Ishikawa (cell line): ENCODE results near the gene EIF5AL1.

Source experiments
- CEBPB ChIP-seq: IDR thresholded peaks from 2 replicates; pipeline ENCODE4 v1.6.1; 2012
- CREB1 ChIP-seq: IDR thresholded peaks from 2 replicates; pipeline ENCODE4 v1.6.1; 2012; ENCODE audit warnings: low read depth
- EGR1 ChIP-seq: IDR thresholded peaks from 2 replicates; pipeline ENCODE4 v1.6.1; 2012
- EP300 ChIP-seq: IDR thresholded peaks from 2 replicates; pipeline ENCODE4 v1.6.1; 2012; ENCODE audit warnings: borderline replicate concordance
- FOXM1 ChIP-seq: IDR thresholded peaks from 2 replicates; pipeline ENCODE4 v1.6.1; 2012; ENCODE audit warnings: low read depth, borderline replicate concordance
- NFIC ChIP-seq: IDR thresholded peaks from 2 replicates; pipeline ENCODE4 v1.6.1; 2012
- RAD21 ChIP-seq: IDR thresholded peaks from 2 replicates; pipeline ENCODE4 v1.6.1; 2012; ENCODE audit warnings: low read depth
- TAF1 ChIP-seq: IDR thresholded peaks from 2 replicates; pipeline ENCODE4 v1.6.1; 2012; ENCODE audit warnings: low read depth, mild to moderate bottlenecking
- TCF12 ChIP-seq: IDR thresholded peaks from 2 replicates; pipeline ENCODE4 v1.6.1; 2012; ENCODE audit warnings: low read depth
- TEAD4 ChIP-seq: IDR thresholded peaks from 2 replicates; pipeline ENCODE4 v1.6.1; 2012
- YY1 ChIP-seq: IDR thresholded peaks from 2 replicates; pipeline ENCODE4 v1.6.1; 2012; ENCODE audit warnings: low read depth
- ZBTB7A ChIP-seq: IDR thresholded peaks from 2 replicates; pipeline ENCODE4 v1.6.1; 2012; ENCODE audit warnings: low read depth
- TF ChIP-seq, protein P1 (sequence below): IDR thresholded peaks from 2 replicates; pipeline ENCODE4 v1.6.1; 2012
- TF ChIP-seq, protein P2 (sequence below): IDR thresholded peaks from 2 replicates; pipeline ENCODE4 v1.6.1; 2012
- TF ChIP-seq, protein P3 (sequence below): IDR thresholded peaks from 2 replicates; pipeline ENCODE4 v1.6.1; 2012; ENCODE audit warnings: low read depth, mild to moderate bottlenecking

Gene EIF5AL1

DNA sequence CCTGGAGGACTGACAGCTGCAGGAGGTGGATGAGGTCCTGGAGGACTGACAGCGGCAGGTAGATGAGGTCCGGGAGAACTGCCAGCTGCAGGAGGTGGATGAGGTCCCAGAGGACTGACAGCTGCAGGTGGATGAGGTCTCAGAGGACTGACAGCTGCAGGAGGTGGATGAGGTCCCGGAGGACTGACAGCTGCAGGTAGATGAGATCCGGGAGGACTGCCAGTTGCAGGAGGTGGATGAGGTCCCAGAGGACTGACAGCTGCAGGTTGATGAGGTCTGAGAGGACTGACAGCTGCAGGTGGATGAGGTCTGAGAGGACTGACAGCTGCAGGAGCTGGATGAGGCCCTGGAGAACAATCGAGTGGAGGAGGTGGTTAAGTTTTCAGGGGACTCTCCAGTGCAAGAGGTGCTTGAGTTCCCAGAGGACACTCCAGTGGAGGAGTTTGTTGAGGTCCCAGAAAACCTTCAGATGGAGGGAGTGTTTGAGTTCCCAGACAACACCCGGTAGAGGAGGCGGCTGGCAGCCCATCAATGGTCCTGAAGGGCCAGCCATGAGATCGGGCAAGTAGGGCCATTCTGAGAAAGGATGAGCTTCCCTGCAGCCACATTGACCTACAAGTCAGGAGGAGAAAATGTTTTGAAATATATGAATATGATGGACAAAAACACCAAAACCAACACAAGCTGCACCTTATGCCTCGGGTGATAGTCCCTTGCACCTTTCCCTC, 4.7 kb upstream of the EIF5AL1 start:
- TF ChIP-seq, protein P1, sequence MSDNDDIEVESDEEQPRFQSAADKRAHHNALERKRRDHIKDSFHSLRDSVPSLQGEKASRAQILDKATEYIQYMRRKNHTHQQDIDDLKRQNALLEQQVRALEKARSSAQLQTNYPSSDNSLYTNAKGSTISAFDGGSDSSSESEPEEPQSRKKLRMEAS = no peak
- TF ChIP-seq ZBTB7A (no peak), EP300 (no peak), CEBPB (no peak), RAD21 (no peak), TCF12 (no peak), TAF1 (no peak), FOXM1 (no peak), YY1 (no peak), EGR1 (no peak), NFIC (no peak), CREB1 (no peak), TEAD4 (no peak)
- TF ChIP-seq, protein P2, sequence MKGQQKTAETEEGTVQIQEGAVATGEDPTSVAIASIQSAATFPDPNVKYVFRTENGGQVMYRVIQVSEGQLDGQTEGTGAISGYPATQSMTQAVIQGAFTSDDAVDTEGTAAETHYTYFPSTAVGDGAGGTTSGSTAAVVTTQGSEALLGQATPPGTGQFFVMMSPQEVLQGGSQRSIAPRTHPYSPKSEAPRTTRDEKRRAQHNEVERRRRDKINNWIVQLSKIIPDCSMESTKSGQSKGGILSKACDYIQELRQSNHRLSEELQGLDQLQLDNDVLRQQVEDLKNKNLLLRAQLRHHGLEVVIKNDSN = no peak
- TF ChIP-seq, protein P3, sequence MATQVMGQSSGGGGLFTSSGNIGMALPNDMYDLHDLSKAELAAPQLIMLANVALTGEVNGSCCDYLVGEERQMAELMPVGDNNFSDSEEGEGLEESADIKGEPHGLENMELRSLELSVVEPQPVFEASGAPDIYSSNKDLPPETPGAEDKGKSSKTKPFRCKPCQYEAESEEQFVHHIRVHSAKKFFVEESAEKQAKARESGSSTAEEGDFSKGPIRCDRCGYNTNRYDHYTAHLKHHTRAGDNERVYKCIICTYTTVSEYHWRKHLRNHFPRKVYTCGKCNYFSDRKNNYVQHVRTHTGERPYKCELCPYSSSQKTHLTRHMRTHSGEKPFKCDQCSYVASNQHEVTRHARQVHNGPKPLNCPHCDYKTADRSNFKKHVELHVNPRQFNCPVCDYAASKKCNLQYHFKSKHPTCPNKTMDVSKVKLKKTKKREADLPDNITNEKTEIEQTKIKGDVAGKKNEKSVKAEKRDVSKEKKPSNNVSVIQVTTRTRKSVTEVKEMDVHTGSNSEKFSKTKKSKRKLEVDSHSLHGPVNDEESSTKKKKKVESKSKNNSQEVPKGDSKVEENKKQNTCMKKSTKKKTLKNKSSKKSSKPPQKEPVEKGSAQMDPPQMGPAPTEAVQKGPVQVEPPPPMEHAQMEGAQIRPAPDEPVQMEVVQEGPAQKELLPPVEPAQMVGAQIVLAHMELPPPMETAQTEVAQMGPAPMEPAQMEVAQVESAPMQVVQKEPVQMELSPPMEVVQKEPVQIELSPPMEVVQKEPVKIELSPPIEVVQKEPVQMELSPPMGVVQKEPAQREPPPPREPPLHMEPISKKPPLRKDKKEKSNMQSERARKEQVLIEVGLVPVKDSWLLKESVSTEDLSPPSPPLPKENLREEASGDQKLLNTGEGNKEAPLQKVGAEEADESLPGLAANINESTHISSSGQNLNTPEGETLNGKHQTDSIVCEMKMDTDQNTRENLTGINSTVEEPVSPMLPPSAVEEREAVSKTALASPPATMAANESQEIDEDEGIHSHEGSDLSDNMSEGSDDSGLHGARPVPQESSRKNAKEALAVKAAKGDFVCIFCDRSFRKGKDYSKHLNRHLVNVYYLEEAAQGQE = no peak

DNA sequence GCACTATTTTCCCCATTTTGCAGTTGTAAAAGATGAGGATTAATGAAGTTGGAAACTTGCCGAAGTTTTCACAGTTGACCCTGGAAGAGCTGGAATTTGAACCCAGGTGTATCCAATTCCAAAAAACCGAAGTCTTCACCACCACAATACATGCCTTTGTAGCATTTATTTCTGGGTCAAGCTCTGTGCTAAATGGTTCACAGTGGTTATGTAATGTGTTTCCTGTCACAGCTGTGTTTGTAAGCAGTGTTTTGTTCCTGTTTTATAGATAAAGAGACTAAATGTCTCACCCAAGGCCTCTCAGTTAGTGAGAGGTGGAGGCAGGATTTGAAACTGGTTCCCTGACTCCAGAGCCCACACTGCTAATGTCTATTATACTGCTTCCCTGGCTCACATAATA, 30.3 kb downstream of the EIF5AL1 start:
- TF ChIP-seq TCF12 = no peak

DNA sequence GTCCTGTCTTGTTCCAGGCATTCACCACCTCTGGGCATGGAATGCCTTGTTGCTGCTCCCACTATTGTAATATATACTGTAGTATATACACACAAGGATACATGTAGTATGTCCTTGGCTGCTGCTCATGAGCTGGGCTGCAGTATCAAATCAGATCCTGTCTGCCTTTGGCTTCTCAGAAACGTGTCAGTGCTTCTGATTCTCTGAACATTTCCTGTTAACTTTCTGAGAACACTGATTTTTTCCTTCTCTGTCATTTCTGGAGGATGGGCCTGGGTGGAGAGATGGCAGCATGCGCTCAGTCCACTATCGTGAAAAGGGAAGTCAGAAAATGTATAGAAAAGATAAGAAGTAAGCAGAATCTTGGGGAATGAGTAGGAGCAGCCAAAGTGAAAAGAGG, 35.6 kb downstream of the EIF5AL1 start:
- no peak for TF ChIP-seq CREB1
- no peak for TF ChIP-seq TCF12
- no peak for TF ChIP-seq CEBPB
- no peak for TF ChIP-seq TAF1
- TF ChIP-seq, protein P2 = no peak

DNA sequence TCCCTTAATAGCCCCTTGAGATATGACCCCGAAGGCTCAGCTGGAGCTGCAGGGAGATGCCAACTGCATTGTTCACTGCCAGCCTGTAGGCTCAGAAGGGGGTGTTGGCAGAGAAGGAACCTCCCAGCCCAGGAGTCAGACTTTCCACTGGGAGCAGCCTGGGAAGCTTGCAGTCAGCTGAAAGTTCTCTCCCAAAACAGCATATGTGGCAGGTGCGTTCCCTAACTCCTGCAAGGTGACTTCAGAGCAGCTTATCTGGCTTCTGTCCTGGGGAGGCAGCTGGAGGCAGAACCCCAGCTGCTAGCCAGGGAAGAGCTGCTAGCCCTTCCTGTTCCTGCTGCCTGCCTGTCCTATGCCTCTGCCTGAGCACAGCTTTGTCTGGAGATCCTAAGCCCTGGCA, 39.8 kb downstream of the EIF5AL1 start:
- TF ChIP-seq, protein P2 = no peak
- TF ChIP-seq TEAD4 = no peak
- TF ChIP-seq, protein P1 = no peak
- no peak for TF ChIP-seq EGR1
- TF ChIP-seq, protein P3 = no peak
- no peak for TF ChIP-seq CREB1
- no peak for TF ChIP-seq CEBPB
- TF ChIP-seq TCF12 = no peak
- TF ChIP-seq YY1 = no peak
- no peak for TF ChIP-seq TAF1
- TF ChIP-seq RAD21 = no peak
- TF ChIP-seq EP300 = no peak
- no peak for TF ChIP-seq NFIC
- TF ChIP-seq ZBTB7A = no peak
- no peak for TF ChIP-seq FOXM1

DNA sequence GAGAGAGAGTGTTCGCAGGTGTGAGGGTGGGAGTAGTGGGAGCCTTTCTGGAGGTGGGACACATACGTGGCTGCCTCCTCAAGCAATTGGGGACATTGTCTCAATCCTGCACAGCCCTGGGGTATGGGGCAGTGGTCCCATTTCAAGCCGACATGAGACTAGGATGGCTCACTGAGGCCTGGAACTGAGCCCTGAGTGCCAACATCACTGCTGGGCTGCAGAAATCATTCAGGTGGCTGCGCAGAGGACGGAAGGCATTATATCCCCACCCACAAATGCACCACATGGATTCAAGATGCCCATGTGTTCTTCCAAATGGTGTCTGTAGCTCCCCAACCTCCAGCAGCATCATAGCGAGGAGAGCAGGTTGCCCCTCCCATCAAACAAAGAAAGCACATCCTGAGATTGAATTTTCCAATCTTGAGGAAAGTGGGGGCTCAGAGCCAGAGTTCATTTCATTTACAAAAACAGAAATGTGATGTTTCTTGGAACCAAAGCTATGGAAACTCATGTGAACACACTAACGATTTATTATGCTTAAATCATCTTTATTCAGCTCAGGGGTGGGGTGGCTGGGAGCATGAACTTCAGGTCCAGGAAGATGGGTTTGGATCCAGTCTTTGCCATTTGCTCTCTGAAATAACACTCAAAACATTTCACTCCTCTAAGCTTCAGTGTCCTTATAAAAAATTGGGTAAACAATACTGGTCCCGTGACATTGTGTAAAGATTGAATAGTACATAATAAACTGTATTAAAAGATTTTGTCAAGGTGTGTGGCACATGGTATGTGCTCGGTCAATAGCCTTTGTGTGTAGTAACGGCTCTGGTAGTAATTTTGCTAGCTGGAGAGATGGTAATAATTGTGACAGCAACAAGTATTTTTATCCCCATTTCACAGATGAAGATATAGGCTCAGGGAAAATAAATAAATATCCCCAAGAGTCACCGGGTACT, 43.3 kb downstream of the EIF5AL1 start:
- TF ChIP-seq RAD21 = no peak
